ENCODE results near the gene RNASE3.
"Not testable (repeated sequence)": the region's sequence is repeated elsewhere in the genome, so short reads cannot be mapped to it uniquely, and the experiment has no call there.

DNA sequence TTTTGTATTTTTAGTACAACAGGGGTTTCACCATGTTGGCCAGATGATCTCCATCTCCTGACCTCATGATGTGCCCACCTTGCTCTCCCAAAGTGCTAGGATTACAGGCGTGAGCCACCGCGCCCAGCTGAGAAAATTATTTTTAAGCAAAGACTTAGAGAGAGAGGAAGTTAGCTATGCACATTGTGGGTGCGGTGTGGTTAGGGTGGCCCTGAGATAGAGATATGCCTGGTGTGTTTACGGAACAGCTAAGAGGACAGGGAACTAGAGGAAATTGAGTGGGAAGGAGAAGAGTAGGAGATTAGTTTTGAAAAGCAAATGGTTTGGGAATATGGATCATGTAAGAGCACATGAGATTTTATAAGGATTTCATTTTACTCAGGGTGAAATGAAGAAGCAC lies 10.0 kb upstream of the RNASE3 start:
- TF ChIP-seq, protein P1, sequence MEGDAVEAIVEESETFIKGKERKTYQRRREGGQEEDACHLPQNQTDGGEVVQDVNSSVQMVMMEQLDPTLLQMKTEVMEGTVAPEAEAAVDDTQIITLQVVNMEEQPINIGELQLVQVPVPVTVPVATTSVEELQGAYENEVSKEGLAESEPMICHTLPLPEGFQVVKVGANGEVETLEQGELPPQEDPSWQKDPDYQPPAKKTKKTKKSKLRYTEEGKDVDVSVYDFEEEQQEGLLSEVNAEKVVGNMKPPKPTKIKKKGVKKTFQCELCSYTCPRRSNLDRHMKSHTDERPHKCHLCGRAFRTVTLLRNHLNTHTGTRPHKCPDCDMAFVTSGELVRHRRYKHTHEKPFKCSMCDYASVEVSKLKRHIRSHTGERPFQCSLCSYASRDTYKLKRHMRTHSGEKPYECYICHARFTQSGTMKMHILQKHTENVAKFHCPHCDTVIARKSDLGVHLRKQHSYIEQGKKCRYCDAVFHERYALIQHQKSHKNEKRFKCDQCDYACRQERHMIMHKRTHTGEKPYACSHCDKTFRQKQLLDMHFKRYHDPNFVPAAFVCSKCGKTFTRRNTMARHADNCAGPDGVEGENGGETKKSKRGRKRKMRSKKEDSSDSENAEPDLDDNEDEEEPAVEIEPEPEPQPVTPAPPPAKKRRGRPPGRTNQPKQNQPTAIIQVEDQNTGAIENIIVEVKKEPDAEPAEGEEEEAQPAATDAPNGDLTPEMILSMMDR (IDR thresholded peaks at IDR 0.05), result not testable (repeated sequence)
- TF ChIP-seq POLR2A, POLR2AphosphoS5 (IDR thresholded peaks at IDR 0.05): not testable (repeated sequence)

All from suprapubic skin (tissue), 4 donors.